GM23248 (cell line): ENCODE data around the gene FNTB. TPM values are rescaled to one million over a fixed set of nuclear protein-coding genes. Genes with fewer than 3 reads are reported as not detected.

Experiments
- DNase-seq: peaks from one replicate; pipeline ENCODE4 v3.0.0-alpha.2; 2015
- H2AFZ ChIP-seq: fragments of 200-600 bp; sonication (generic); 2 replicates; pipeline ENCODE4 v1.6.1; 2016; ENCODE audit warnings: antibody characterized with exemption
- H3F3A ChIP-seq: fragments of 200-600 bp; sonication (generic); 2 replicates; pipeline ENCODE4 v1.6.1; 2016; ENCODE audit warnings: mild to moderate bottlenecking, antibody characterized with exemption, mixed run types; ENCODE audit not compliant: insufficient read depth
- H3K27ac ChIP-seq: fragments of 200-600 bp; sonication (generic); 2 replicates; pipeline ENCODE4 v1.5.1; 2016; ENCODE audit warnings: mild to moderate bottlenecking
- H3K27me3 ChIP-seq: fragments of 200-600 bp; sonication (generic); replicated peaks from 2 replicates; pipeline ENCODE4 v1.6.1; 2016; ENCODE audit warnings: mild to moderate bottlenecking; ENCODE audit not compliant: insufficient read depth
- H3K36me3 ChIP-seq: fragments of 200-600 bp; sonication (generic); 2 replicates; pipeline ENCODE4 v1.6.1; 2016; ENCODE audit warnings: low read depth, mild to moderate bottlenecking
- H3K4me1 ChIP-seq: fragments of 200-600 bp; sonication (generic); 2 replicates; pipeline ENCODE4 v1.6.1; 2016; ENCODE audit warnings: mild to moderate bottlenecking; ENCODE audit not compliant: insufficient read depth
- H3K4me2 ChIP-seq: fragments of 200-600 bp; sonication (generic); one replicate; pipeline ENCODE4 v1.6.1; 2016; ENCODE audit warnings: mild to moderate bottlenecking; ENCODE audit not compliant: unreplicated experiment
- H3K4me3 ChIP-seq: fragments of 200-600 bp; sonication (generic); 2 replicates; pipeline ENCODE4 v1.5.1; 2016; ENCODE audit warnings: mild to moderate bottlenecking
- H3K79me2 ChIP-seq: fragments of 200-600 bp; sonication (generic); 2 replicates; pipeline ENCODE4 v1.6.1; 2016; ENCODE audit warnings: mild to moderate bottlenecking; ENCODE audit not compliant: insufficient read depth
- H3K9ac ChIP-seq: fragments of 200-600 bp; sonication (generic); 2 replicates; pipeline ENCODE4 v1.6.1; 2016; ENCODE audit warnings: mild to moderate bottlenecking
- H3K9me2 ChIP-seq: fragments of 200-600 bp; sonication (generic); 2 replicates; pipeline ENCODE4 v1.6.1; 2016; ENCODE audit warnings: mixed run types, mild to moderate bottlenecking, moderate library complexity; ENCODE audit not compliant: insufficient read depth
- H3K9me3 ChIP-seq: fragments of 200-600 bp; sonication (generic); one replicate; pipeline ENCODE4 v1.6.1; 2017; ENCODE audit warnings: low read depth
- H4K20me1 ChIP-seq: fragments of 200-600 bp; sonication (generic); 2 replicates; pipeline ENCODE4 v1.6.0; 2016; ENCODE audit not compliant: insufficient read depth
- EZH2 ChIP-seq: fragments of 200-600 bp; sonication (generic); IDR thresholded peaks from 2 replicates; pipeline ENCODE4 v1.6.1; 2018; ENCODE audit warnings: antibody characterized with exemption, mild to moderate bottlenecking; ENCODE audit not compliant: insufficient read depth, poor library complexity, severe bottlenecking
- EZH2phosphoT487 ChIP-seq: fragments of 200-600 bp; sonication (generic); IDR thresholded peaks from 2 replicates; pipeline ENCODE4 v1.6.1; 2018; ENCODE audit warnings: antibody characterized with exemption, moderate library complexity, mild to moderate bottlenecking, low read depth; ENCODE audit not compliant: insufficient read depth
- WGBS, 2 experiments: methylation state at CpG; one replicate each; pipeline ENCODE4 v1.1.6; 2015 to 2017; ENCODE audit warnings: low lambda C conversion rate in 2 of 2, low coverage in 1 of 2; ENCODE audit errors: missing lambda C conversion rate in 2 of 2; 5-methylcytosine and 5-hydroxymethylcytosine counted together
- in situ Hi-C: fragments of 300-500 bp; cut with MboI; formaldehyde crosslinking; loops from 2 replicates; pipeline ENCODE4 v1.15.0; 2020
- polyA plus RNA-seq: library from polyadenylated mRNA; unstranded; fragments of >200 nt; fragmentation: Nextera tagmentation; extraction: Ambion mirVana; gene quantifications from 2 replicates; pipeline ENCODE4 v1.2.1, GENCODE V29; 2016
- total RNA-seq: library from RNA; depleted of rRNA; stranded (reverse); fragments of >200 nt; shearing (Covaris generic); gene quantifications from 2 replicates; pipeline ENCODE4 v1.2.3, GENCODE V29; 2014

The FNTB gene
- total and polyA plus RNA-seq, 2 experiments from 2014 or later: 15.5 to 19.5 TPM

GRCh38 chr14:65006261-65006721 is 19.6 kb downstream of the FNTB start:
- DNase-seq: no peak
- H3K4me2 ChIP-seq: no peak overlapping the region
- H3K27ac ChIP-seq: no peak overlapping the region
- no peaks in the 10 kb centered on the region for H3K27me3 ChIP-seq
- H3K9me3 ChIP-seq: no peaks in the 10 kb centered on the region
- H3K9me2 ChIP-seq: no peaks in the 10 kb centered on the region
- in situ Hi-C loops: no loop called here
- H3F3A ChIP-seq: peaks cover 13% of the 10 kb centered on the region
- 88 to 96% methylated on average over 6 of the region's 6 CpGs for WGBS, 2 experiments
- H4K20me1 ChIP-seq: no peaks in the 10 kb centered on the region
- H3K36me3 ChIP-seq: no peaks in the 10 kb centered on the region; the same call in 1 of the 2 replicates
- H3K4me1 ChIP-seq: peaks cover 38% of the 10 kb centered on the region
- TF ChIP-seq EZH2phosphoT487 (no peak), EZH2 (no peak)
- H3K4me3 ChIP-seq: no peak overlapping the region
- no peak overlapping the region for H2AFZ ChIP-seq
- H3K9ac ChIP-seq: no peak overlapping the region
- peaks cover 21% of the 10 kb centered on the region for H3K79me2 ChIP-seq

GRCh38 chr14:65007202-65007601 is 20.5 kb downstream of the FNTB start:
- in situ Hi-C loops: no loop called here

DNA sequence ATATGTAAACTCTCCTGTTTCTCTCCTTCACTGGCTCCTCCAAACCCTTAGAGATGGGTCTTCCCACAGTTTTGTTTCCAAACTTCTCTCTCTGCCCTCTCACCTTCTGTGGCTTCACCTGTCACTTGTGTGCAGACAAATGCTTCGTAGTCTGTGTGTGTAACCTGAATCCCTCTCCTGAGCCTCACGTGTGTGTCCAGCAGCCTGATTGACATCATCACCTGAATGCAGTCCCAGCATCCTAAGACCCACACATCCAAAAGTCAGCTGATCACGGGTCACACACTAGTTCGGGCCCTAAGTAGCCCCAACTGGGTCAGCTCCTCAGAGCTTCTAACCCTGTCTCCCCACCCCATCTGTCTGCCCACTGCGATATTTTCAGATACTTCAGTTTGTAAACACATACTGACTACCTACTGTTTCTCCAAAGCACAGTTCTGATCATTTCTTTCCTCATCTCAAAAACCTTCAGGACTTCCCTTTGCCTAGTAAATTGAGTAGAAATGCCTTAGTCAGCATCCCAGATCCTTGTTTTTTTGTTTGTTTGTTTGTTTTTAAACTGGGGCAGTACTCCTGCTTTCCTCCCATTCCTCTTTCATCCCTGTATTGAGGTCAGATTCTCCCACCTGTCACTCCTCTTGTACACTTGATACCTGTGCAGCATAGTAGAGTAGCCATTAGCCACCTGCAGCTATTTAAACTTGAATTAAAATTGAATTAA is 23.7 kb downstream of the FNTB start:
- Histone ChIP-seq H4K20me1 (no peaks in the 10 kb centered on the region), H3K79me2 (no peaks in the 10 kb centered on the region), H3K27me3 (no peaks in the 10 kb centered on the region), H3K4me3 (no peak overlapping the region), H3K4me2 (no peak overlapping the region), H3K36me3 (peaks cover 6% of the 10 kb centered on the region; the same call in 1 of the 2 replicates), H3K9me3 (no peaks in the 10 kb centered on the region), H3F3A (no peaks in the 10 kb centered on the region), H3K9me2 (no peaks in the 10 kb centered on the region), H3K4me1 (peaks cover 13% of the 10 kb centered on the region), H2AFZ (no peak overlapping the region), H3K27ac (no peak overlapping the region), H3K9ac (no peak overlapping the region)
- in situ Hi-C loops: no loop called here
- 87 to 92% methylated on average over 5 of the region's 5 CpGs for WGBS, 2 experiments
- no peak for DNase-seq
- TF ChIP-seq EZH2phosphoT487: no peak
- TF ChIP-seq EZH2: no peak

More at GRCh38 chr14:65007202-65007601, 20.5 kb downstream of the FNTB start:
- DNase-seq: no peak
- no peak overlapping the region for H3K4me3 ChIP-seq
- H3K79me2 ChIP-seq: peaks cover 17% of the 10 kb centered on the region
- no peaks in the 10 kb centered on the region for H3K9me3 ChIP-seq
- no peak for TF ChIP-seq EZH2phosphoT487
- TF ChIP-seq EZH2: no peak
- peaks cover 9% of the 10 kb centered on the region for H3F3A ChIP-seq
- H3K36me3 ChIP-seq: no peaks in the 10 kb centered on the region; the same call in 1 of the 2 replicates
- H3K4me1 ChIP-seq: peaks cover 29% of the 10 kb centered on the region
- H3K4me2 ChIP-seq: no peak overlapping the region
- H2AFZ ChIP-seq: no peak overlapping the region
- H3K27ac ChIP-seq: no peak overlapping the region
- no peaks in the 10 kb centered on the region for H4K20me1 ChIP-seq
- H3K27me3 ChIP-seq: no peaks in the 10 kb centered on the region
- H3K9me2 ChIP-seq: no peaks in the 10 kb centered on the region
- H3K9ac ChIP-seq: no peak overlapping the region
- WGBS, 2 experiments: 100% methylated on average over 1 of the region's 1 CpG

DNA sequence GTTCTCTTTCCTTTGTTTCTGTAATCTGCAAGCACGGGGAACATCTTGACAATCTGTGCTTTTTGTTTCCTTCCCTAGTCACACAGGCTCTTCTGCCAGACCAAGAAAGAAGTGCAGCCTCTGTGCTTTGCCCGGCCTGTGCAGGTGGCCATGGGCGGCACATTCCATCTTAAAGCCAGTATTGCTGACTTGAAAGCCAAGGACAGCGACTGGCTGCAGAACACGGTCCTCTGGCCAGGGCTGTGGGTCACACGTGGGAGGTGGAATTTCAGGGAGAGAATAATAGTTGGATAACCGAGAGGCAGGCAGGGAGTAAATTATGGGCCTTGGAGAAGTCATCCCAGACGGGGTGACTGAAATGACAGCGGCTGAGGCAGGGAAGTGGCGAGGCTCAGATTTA is 24.8 kb downstream of the FNTB start:
- no peak overlapping the region for H3K27ac ChIP-seq
- H4K20me1 ChIP-seq: no peaks in the 10 kb centered on the region
- H3K36me3 ChIP-seq: peaks cover 6% of the 10 kb centered on the region; the same call in 1 of the 2 replicates
- WGBS, 2 experiments: 88 to 89% methylated on average over 10 of the region's 10 CpGs
- no peak overlapping the region for H3K9ac ChIP-seq
- no peaks in the 10 kb centered on the region for H3K9me2 ChIP-seq
- H3K4me3 ChIP-seq: no peak overlapping the region
- H3K79me2 ChIP-seq: no peaks in the 10 kb centered on the region
- no peaks in the 10 kb centered on the region for H3K9me3 ChIP-seq
- DNase-seq: no peak
- H3K27me3 ChIP-seq: no peaks in the 10 kb centered on the region
- no peaks in the 10 kb centered on the region for H3F3A ChIP-seq
- H3K4me2 ChIP-seq: no peak overlapping the region
- H3K4me1 ChIP-seq: peaks cover 2% of the 10 kb centered on the region
- no peak for TF ChIP-seq EZH2
- in situ Hi-C loops: no loop called here
- H2AFZ ChIP-seq: no peak overlapping the region

DNA sequence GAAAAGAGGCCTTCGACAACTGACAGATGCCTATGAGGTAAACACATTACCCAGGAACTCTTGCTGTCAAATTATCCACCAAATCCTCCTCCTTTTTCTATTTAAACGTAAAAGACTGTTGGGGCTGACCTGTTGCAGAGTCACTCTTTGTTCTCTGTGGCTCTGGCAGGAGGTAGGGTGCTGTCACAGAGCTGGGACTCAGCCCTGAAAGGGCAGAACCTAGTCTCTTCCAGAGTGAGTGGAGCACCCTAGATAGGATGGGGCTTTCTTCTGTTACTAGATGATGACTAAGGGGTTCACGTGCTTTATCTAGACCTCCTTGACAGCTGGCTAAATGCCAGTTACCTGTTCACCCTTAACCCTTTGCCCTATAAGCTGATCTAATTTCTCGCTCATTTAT is 25.7 kb downstream of the FNTB start:
- TF ChIP-seq EZH2 (no peak), EZH2phosphoT487 (no peak)
- Histone ChIP-seq H3K9me3 (no peaks in the 10 kb centered on the region), H3K4me3 (no peak overlapping the region), H3K27me3 (no peaks in the 10 kb centered on the region), H3K4me2 (no peak overlapping the region), H2AFZ (no peak overlapping the region), H3K9ac (no peak overlapping the region), H3F3A (no peaks in the 10 kb centered on the region), H3K79me2 (no peaks in the 10 kb centered on the region), H3K27ac (no peak overlapping the region), H3K9me2 (no peaks in the 10 kb centered on the region), H3K4me1 (no peaks in the 10 kb centered on the region), H3K36me3 (peaks cover 6% of the 10 kb centered on the region; the same call in 1 of the 2 replicates), H4K20me1 (no peaks in the 10 kb centered on the region)
- DNase-seq: no peak
- in situ Hi-C loops: no loop called here
- WGBS, 2 experiments: 95 to 97% methylated on average over 4 of the region's 4 CpGs
